A549 (cell line): Measurements from ENCODE around the gene BICC1.

Source experiments
- POLR2A ChIP-seq: IDR thresholded peaks from 2 replicates; pipeline ENCODE4 v1.6.1; 2012; ENCODE audit warnings: mild to moderate bottlenecking, low read length
- TF ChIP-seq, protein P1 (sequence below): IDR thresholded peaks from 2 replicates; pipeline ENCODE4 v1.6.1; 2012
- TF ChIP-seq, protein P2 (sequence below): fragments of >200 bp; sonication (Bioruptor Twin); formaldehyde crosslinking; IDR thresholded peaks from 3 replicates; pipeline ENCODE4 v1.5.1; 2016
- TF ChIP-seq, protein P3 (sequence below): fragments of >200 bp; sonication (Bioruptor Twin); formaldehyde crosslinking; IDR thresholded peaks from 2 replicates; pipeline ENCODE4 v1.6.1; 2016

DNA sequence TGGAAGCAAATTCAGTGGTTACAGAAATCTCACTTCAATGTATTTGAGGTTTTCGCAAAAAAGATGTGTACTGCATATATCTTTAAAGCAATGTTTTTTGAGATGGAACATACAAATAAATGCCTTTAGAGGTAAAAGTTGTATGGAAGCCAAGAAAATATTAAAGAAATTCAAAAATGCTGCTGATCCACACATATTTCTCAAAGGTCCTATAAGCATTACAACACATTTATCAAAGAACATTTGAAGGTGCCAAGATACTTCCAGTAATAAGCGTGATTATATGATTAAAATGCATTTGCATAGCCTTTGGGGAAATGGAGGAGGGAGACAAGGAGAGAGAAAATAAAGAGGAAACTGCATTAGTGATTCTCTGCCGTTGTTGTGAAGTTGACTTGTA is 260.1 kb downstream of the BICC1 start:
- TF ChIP-seq, protein P1, sequence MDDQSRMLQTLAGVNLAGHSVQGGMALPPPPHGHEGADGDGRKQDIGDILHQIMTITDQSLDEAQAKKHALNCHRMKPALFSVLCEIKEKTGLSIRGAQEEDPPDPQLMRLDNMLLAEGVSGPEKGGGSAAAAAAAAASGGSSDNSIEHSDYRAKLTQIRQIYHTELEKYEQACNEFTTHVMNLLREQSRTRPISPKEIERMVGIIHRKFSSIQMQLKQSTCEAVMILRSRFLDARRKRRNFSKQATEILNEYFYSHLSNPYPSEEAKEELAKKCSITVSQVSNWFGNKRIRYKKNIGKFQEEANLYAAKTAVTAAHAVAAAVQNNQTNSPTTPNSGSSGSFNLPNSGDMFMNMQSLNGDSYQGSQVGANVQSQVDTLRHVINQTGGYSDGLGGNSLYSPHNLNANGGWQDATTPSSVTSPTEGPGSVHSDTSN = no peak
- TF ChIP-seq, protein P2, sequence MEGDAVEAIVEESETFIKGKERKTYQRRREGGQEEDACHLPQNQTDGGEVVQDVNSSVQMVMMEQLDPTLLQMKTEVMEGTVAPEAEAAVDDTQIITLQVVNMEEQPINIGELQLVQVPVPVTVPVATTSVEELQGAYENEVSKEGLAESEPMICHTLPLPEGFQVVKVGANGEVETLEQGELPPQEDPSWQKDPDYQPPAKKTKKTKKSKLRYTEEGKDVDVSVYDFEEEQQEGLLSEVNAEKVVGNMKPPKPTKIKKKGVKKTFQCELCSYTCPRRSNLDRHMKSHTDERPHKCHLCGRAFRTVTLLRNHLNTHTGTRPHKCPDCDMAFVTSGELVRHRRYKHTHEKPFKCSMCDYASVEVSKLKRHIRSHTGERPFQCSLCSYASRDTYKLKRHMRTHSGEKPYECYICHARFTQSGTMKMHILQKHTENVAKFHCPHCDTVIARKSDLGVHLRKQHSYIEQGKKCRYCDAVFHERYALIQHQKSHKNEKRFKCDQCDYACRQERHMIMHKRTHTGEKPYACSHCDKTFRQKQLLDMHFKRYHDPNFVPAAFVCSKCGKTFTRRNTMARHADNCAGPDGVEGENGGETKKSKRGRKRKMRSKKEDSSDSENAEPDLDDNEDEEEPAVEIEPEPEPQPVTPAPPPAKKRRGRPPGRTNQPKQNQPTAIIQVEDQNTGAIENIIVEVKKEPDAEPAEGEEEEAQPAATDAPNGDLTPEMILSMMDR = no peak
- TF ChIP-seq POLR2A = no peak
- TF ChIP-seq, protein P3, sequence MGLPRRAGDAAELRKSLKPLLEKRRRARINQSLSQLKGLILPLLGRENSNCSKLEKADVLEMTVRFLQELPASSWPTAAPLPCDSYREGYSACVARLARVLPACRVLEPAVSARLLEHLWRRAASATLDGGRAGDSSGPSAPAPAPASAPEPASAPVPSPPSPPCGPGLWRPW = no peak
